IMR-90 (cell line): ENCODE data around the gene METTL25. TPM values are rescaled to one million over a fixed set of nuclear protein-coding genes. Genes with fewer than 3 reads are reported as not detected.

Experiments
- ATAC-seq: fragments of 200-7000 bp; cut with Tn5 transposase; 2 replicates; pipeline ENCODE4 v1.9.1; 2020; ENCODE audit warnings: low read depth, mild to moderate bottlenecking, moderate library complexity
- BruUV-seq: library from RNA; stranded (reverse); fragments of 400-500 nt; replicated peaks from 2 replicates; lab custom pipeline; 2021; lab: Mats Ljungman, UMichigan
- CTCF ChIA-PET: fragments of 300-600 bp; formaldehyde crosslinking; extraction: SDS; loops from one replicate; lab custom pipeline; 2021; ENCODE audit warnings: antibody characterized with exemption; lab: Yijun Ruan, JAX
- POLR2A ChIA-PET: fragments of 300-600 bp; sonication (Branson Sonifier 250); formaldehyde crosslinking; loops from one replicate; lab custom pipeline; 2022; ENCODE audit warnings: antibody characterized with exemption; ENCODE audit not compliant: unreplicated experiment; lab: Charles Lee
- DNase-seq: peaks from one replicate; pipeline ENCODE4 v3.0.0; 2013
- H2AFZ ChIP-seq: replicated peaks from 2 replicates; pipeline ENCODE3; 2013; ENCODE audit warnings: low read length, mild to moderate bottlenecking; ENCODE audit not compliant: poor library complexity
- H2AK5ac ChIP-seq: 2 replicates; pipeline ENCODE4 v1.6.1; 2013; ENCODE audit warnings: low read depth, low read length, inconsistent platforms
- H2AK9ac ChIP-seq: replicated peaks from 2 replicates; pipeline ENCODE3; 2013; ENCODE audit warnings: mild to moderate bottlenecking, low read depth, low read length, moderate library complexity; ENCODE audit not compliant: poor library complexity
- H2BK120ac ChIP-seq: 2 replicates; pipeline ENCODE4 v1.6.1; 2013; ENCODE audit warnings: low read depth, low read length, inconsistent platforms
- H2BK15ac ChIP-seq: 3 replicates; pipeline ENCODE4 v1.6.1; 2013; ENCODE audit warnings: low read depth, low read length, inconsistent platforms
- H2BK20ac ChIP-seq: 2 replicates; pipeline ENCODE4 v1.6.1; 2013; ENCODE audit warnings: low read depth, mild to moderate bottlenecking, inconsistent platforms, low read length, moderate library complexity
- H2BK5ac ChIP-seq: 2 replicates; pipeline ENCODE4 v1.6.1; 2013; ENCODE audit warnings: mild to moderate bottlenecking, low read depth, low read length, inconsistent platforms; ENCODE audit not compliant: poor library complexity, severe bottlenecking
- H3K14ac ChIP-seq: replicated peaks from 2 replicates; pipeline ENCODE4 v1.6.1; 2013; ENCODE audit warnings: low read depth, low read length, inconsistent platforms
- H3K18ac ChIP-seq: 2 replicates; pipeline ENCODE4 v1.6.1; 2013; ENCODE audit warnings: low read depth, low read length, control low read depth
- H3K23ac ChIP-seq: 2 replicates; pipeline ENCODE4 v1.6.1; 2013; ENCODE audit warnings: low read depth, low read length, inconsistent platforms
- H3K27ac ChIP-seq: 2 replicates; pipeline ENCODE4 v1.5.1; 2013; ENCODE audit warnings: mild to moderate bottlenecking, control low read depth, low read length; ENCODE audit not compliant: insufficient read depth
- H3K27me3 ChIP-seq: 2 replicates; pipeline ENCODE4 v1.6.1; 2013; ENCODE audit warnings: low read length; ENCODE audit not compliant: control insufficient read depth, insufficient read depth
- H3K36me3 ChIP-seq: 2 replicates; pipeline ENCODE4 v1.6.1; 2013; ENCODE audit warnings: low read length, mixed read lengths; ENCODE audit not compliant: control insufficient read depth, insufficient read depth
- H3K4ac ChIP-seq: 2 replicates; pipeline ENCODE4 v1.6.1; 2013; ENCODE audit warnings: low read depth, low read length, inconsistent platforms
- H3K4me1 ChIP-seq: 2 replicates; pipeline ENCODE4 v1.6.1; 2013; ENCODE audit warnings: low read length, mixed read lengths; ENCODE audit not compliant: control insufficient read depth, insufficient read depth
- H3K4me2 ChIP-seq: 2 replicates; pipeline ENCODE4 v1.6.1; 2013; ENCODE audit warnings: low read depth, mild to moderate bottlenecking, control low read depth, low read length, moderate library complexity
- H3K4me3 ChIP-seq: 2 replicates; pipeline ENCODE4 v1.5.1; 2013; ENCODE audit warnings: low read depth, mild to moderate bottlenecking, control low read depth, low read length, moderate library complexity; ENCODE audit not compliant: insufficient read depth
- H3K56ac ChIP-seq: 2 replicates; pipeline ENCODE4 v1.6.1; 2013; ENCODE audit warnings: low read length, inconsistent platforms; ENCODE audit not compliant: insufficient read depth; ENCODE audit errors: extremely low read depth
- H3K79me1 ChIP-seq, 2 experiments: 2 replicates each; pipeline ENCODE4 v1.6.1; 2013; ENCODE audit warnings: low read length in 2 of 2, inconsistent platforms in 1 of 2, low read depth in 1 of 2
- H3K9ac ChIP-seq: 2 replicates; pipeline ENCODE4 v1.6.1; 2013; ENCODE audit warnings: low read depth, low read length, control low read depth
- H3K9me1 ChIP-seq: 2 replicates; pipeline ENCODE4 v1.6.1; 2013; ENCODE audit warnings: low read length, inconsistent platforms; ENCODE audit not compliant: insufficient read depth
- H3K9me3 ChIP-seq: 2 replicates; pipeline ENCODE4 v1.6.1; 2013; ENCODE audit warnings: low read length; ENCODE audit not compliant: control insufficient read depth, insufficient read depth
- H4K20me1 ChIP-seq: 2 replicates; pipeline ENCODE4 v1.6.1; 2013; ENCODE audit warnings: low read length, inconsistent platforms; ENCODE audit not compliant: insufficient read depth
- H4K5ac ChIP-seq: 2 replicates; pipeline ENCODE4 v1.6.1; 2013; ENCODE audit warnings: mild to moderate bottlenecking, low read depth, low read length, control low read depth
- H4K8ac ChIP-seq, 2 experiments: 2 replicates each; pipeline ENCODE4 v1.6.1; 2013; ENCODE audit warnings: low read depth in 2 of 2, low read length in 2 of 2, control low read depth in 1 of 2, inconsistent platforms in 1 of 2
- H4K91ac ChIP-seq: 2 replicates; pipeline ENCODE4 v1.6.1; 2013; ENCODE audit warnings: low read depth, low read length, inconsistent platforms; ENCODE audit not compliant: insufficient read depth
- FOS ChIP-seq: fragments of 150-350 bp; IDR thresholded peaks from 2 replicates; pipeline ENCODE4 v1.6.1; 2016; ENCODE audit warnings: low read depth, low read length
- MXI1 ChIP-seq: IDR thresholded peaks from 2 replicates; pipeline ENCODE4 v1.6.1; 2012; ENCODE audit warnings: low read depth, mild to moderate bottlenecking, low read length, moderate library complexity, borderline replicate concordance
- POLR2A ChIP-seq: IDR thresholded peaks from 2 replicates; pipeline ENCODE4 v1.6.1; 2012; ENCODE audit warnings: mild to moderate bottlenecking, low read depth, low read length
- RAD21 ChIP-seq: IDR thresholded peaks from 2 replicates; pipeline ENCODE4 v1.6.1; 2012; ENCODE audit warnings: low read length, improper control_type of control experiment
- SMC3 ChIP-seq: fragments of 150-350 bp; IDR thresholded peaks from 2 replicates; pipeline ENCODE4 v1.6.1; 2016; ENCODE audit warnings: low read depth, mild to moderate bottlenecking, antibody characterized with exemption, low read length, moderate library complexity
- WGBS, 2 experiments: methylation state at CpG; one replicate each; pipeline versions ENCODE4 v1.1.5 to v1.1.7; 2013; ENCODE audit warnings: missing lambda C conversion rate in 2 of 2; ENCODE audit not compliant: insufficient read length in 1 of 2; ENCODE audit errors: extremely low coverage in 2 of 2; 5-methylcytosine and 5-hydroxymethylcytosine counted together
- dilution Hi-C: fragments of 300-500 bp; cut with HindIII; formaldehyde crosslinking; loops from one replicate; pipeline ENCODE4 v1.14.3; 2018; ENCODE audit warnings: low sequenced_read_pairs; ENCODE audit not compliant: unreplicated experiment
- in situ Hi-C: fragments of 300-500 bp; cut with MboI; formaldehyde crosslinking; loops from 3 replicates; pipeline ENCODE4 v1.14.3; 2019; ENCODE audit warnings: low sequenced_read_pairs, inconsistent platforms, mixed read lengths
- intact Hi-C: fragments of 100-400 bp; cut with micrococcal nuclease; formaldehyde crosslinking; loops from 2 replicates; pipeline ENCODE4 v1.10.0; 2022
- polyA plus RNA-seq, 3 experiments: library from polyadenylated mRNA; depleted of rRNA; stranded (reverse); fragments of >200 nt; gene quantifications; 2 replicates each; pipeline ENCODE4 v1.2.3, GENCODE V29; 2012; ENCODE audit warnings: low replicate concordance in 1 of 3
- total RNA-seq: library from RNA; depleted of rRNA; stranded (reverse); fragments of >200 nt; gene quantifications from 2 replicates; pipeline ENCODE4 v1.2.3, GENCODE V29; 2012
- TF ChIP-seq, protein P1 (sequence below): conservative IDR thresholded peaks from 2 replicates; pipeline ENCODE4 v1.5.1; 2012; ENCODE audit warnings: mild to moderate bottlenecking, low read depth, low read length, improper control_type of control experiment

The METTL25 gene
- total and polyA plus RNA-seq, 2 of the 4 experiments (the other 2 are of a cell fraction) = 2.6 to 3.0 TPM

DNA sequence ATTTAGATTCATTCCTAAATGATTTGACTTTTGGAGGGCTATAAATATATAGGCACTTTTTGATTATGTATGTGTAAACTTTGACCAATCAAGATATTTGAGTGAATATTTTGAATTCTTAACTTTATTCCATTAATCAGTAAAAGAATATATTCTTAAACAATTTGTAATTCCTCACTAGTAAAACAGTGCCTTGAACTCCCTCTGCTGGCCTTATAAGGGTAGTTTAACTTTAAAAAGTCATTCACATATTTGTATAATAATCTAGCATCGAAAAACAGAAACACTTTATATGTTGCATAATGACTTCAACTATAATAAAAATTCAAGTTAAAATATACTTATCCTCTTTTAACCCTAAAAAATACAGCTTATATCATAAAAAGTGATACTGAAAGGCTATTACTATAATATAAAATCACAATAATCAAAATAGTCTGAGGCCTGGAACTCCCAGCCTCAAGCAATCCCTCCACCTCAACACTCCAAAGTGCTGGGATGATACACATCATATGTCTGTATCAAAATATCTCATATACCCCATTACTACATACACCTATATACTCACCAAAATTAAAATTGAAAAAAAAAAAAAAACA lies 31.3 kb upstream of the METTL25 start:
- Histone ChIP-seq H4K8ac (no peak overlapping the region), H3K27ac (no peak overlapping the region), H3K27me3 (no peaks in the 10 kb centered on the region), H4K91ac (no peak overlapping the region), H3K56ac (no peak overlapping the region), H3K18ac (no peak overlapping the region), H3K4me1 (no peaks in the 10 kb centered on the region), H3K79me1 (no peaks in the 10 kb centered on the region), H4K5ac (no peak overlapping the region), H3K4ac (no peak overlapping the region), H4K20me1 (no peaks in the 10 kb centered on the region), H2BK20ac (no peak overlapping the region), H2BK120ac (no peak overlapping the region), H3K4me3 (no peak overlapping the region), H2AK5ac (no peak overlapping the region), H3K9ac (no peak overlapping the region), H2AFZ (no peak overlapping the region), H3K4me2 (no peak overlapping the region), H3K36me3 (no peaks in the 10 kb centered on the region), H2AK9ac (no peak overlapping the region), H2BK5ac (no peak overlapping the region), H3K23ac (no peak overlapping the region), H3K9me1 (no peaks in the 10 kb centered on the region), H2BK15ac (no peak overlapping the region), H3K9me3 (no peaks in the 10 kb centered on the region), H3K14ac (no peak overlapping the region)
- POLR2A ChIA-PET = no interaction called here
- dilution Hi-C loops = no loop called here
- ATAC-seq (peak; percentile 63), DNase-seq (peak; percentile 28)
- intact Hi-C loops = loop anchor here (1.0 to 5.0 kb wide), 2 partner anchors 683 to 875 kb away; no protein-coding TSS in a partner anchor
- CTCF ChIA-PET = no interaction called here
- no CpG with 5 or more reads among the region's 1 CpG for WGBS, 2 experiments
- TF ChIP-seq SMC3 (peak; percentile 39; the same call in 1 of the 2 replicates), POLR2A (no peak), MXI1 (no peak), FOS (no peak), RAD21 (peak; percentile 36; the same call in 1 of the 2 replicates)
- TF ChIP-seq, protein P1, sequence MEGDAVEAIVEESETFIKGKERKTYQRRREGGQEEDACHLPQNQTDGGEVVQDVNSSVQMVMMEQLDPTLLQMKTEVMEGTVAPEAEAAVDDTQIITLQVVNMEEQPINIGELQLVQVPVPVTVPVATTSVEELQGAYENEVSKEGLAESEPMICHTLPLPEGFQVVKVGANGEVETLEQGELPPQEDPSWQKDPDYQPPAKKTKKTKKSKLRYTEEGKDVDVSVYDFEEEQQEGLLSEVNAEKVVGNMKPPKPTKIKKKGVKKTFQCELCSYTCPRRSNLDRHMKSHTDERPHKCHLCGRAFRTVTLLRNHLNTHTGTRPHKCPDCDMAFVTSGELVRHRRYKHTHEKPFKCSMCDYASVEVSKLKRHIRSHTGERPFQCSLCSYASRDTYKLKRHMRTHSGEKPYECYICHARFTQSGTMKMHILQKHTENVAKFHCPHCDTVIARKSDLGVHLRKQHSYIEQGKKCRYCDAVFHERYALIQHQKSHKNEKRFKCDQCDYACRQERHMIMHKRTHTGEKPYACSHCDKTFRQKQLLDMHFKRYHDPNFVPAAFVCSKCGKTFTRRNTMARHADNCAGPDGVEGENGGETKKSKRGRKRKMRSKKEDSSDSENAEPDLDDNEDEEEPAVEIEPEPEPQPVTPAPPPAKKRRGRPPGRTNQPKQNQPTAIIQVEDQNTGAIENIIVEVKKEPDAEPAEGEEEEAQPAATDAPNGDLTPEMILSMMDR = peak; percentile 52
- no TSS peak for BruUV-seq
- in situ Hi-C loops = loop anchor here (25.0 kb wide), 1 partner anchor 690 kb away; no protein-coding TSS in a partner anchor
